Stimulated activated CD8-positive, alpha-beta memory T cell treated with anti-CD3 and anti-CD28 coated beads, Interleukin-15, amount 100 ng/mL, for 1 hour (primary cell): ENCODE data around the gene XXYLT1.

ENCODE experiments used
- DNase-seq: peaks from one replicate; pipeline ENCODE4 v3.0.0-alpha.2; 2020; ENCODE audit warnings: low read depth

Gene XXYLT1

DNA sequence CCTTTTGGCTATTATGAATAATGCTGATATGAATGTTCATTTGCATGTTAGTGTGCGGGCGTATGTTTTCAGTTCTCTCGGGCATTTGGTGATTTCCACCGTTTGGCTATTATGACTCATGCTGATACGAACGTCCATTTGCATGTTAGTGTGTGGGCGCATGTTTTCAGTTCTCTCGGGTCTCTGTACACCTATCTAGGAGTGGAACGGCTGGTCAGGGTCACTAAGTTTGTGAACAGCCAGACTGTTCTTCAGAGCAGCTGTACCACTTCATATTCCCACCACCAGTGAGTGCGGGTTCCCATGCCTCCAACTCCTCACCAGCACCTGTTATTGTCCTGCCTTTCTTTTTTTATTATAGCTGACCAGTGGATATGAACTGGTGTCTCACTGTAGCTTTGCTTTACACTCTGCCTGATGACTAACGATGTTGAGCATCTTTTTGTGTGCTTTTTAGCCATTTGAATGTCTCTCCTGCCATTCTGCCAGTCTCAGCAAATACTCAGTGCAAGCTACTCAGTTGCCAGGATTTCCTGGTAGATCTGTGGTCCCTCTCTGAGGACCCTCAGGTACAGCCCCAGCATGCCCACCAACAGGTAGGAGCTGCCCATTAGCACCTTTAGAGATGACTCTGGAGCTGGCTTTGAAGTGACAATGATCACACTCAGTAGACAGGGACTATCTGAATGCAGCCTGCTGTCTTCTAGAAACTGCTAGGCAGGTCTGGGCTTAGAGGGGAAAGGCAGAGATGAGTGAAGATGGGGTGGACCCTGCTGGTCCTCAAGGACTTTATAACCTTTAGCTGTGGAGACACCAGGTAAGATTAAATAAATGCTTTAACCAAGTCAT lies 141.1 kb downstream of the XXYLT1 start:
- no peak for DNase-seq

- DNase-seq, result no peak
Measured at GRCh38 chr3:195129072-195129643, 141.8 kb downstream of the XXYLT1 start.

GRCh38 chr3:195128255-195129071 lies 142.5 kb downstream of the XXYLT1 start:
- DNase-seq, result no peak

GRCh38 chr3:195126056-195126605 lies 144.8 kb downstream of the XXYLT1 start:
- DNase-seq, result no peak

GRCh38 chr3:195125646-195126045 lies 145.3 kb downstream of the XXYLT1 start:
- DNase-seq, result no peak

GRCh38 chr3:195124378-195124992 lies 146.5 kb downstream of the XXYLT1 start:
- no peak for DNase-seq

DNA sequence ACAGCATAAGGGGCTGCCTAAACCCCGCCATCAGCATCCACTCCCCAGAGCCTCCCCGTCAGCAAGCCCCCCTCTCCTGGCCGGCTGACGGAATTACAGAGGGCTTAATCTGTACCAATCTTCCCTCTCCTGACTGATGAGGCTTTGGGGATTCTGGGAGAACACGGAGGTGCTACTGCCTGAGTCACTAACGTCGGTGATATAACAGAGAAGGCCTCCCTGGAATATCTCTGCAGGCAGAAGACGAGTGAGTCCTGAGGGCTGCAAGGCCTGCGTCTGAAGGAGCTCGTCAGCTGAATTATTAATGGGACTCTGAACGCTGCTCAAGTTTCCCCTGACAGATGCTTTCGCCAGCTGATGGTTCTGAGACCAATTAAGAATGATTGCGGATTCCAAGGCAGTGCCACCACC lies 147.7 kb downstream of the XXYLT1 start:
- no peak for DNase-seq

- no peak for DNase-seq
Measured at GRCh38 chr3:195122261-195122660, 148.7 kb downstream of the XXYLT1 start.

DNA sequence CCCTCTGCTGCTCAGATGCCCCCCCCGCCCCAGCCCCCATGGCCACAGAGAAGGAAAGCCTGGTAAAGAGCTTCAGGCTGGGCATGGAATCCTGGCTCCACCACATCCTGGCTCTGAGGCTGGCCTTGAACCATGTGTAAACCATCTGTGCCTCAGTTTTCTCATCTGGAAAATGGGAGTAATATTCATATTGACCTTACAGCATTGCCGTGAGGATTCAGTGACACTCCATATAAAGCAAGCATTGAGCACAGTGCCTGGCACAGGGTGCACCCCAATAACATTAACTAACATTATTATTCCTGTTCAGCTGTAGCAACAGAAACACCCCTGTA lies 150.7 kb downstream of the XXYLT1 start:
- no peak for DNase-seq

GRCh38 chr3:195119461-195120266 lies 151.3 kb downstream of the XXYLT1 start:
- no peak for DNase-seq

- DNase-seq, result no peak
Measured at GRCh38 chr3:195118671-195119070, 152.3 kb downstream of the XXYLT1 start.

DNA sequence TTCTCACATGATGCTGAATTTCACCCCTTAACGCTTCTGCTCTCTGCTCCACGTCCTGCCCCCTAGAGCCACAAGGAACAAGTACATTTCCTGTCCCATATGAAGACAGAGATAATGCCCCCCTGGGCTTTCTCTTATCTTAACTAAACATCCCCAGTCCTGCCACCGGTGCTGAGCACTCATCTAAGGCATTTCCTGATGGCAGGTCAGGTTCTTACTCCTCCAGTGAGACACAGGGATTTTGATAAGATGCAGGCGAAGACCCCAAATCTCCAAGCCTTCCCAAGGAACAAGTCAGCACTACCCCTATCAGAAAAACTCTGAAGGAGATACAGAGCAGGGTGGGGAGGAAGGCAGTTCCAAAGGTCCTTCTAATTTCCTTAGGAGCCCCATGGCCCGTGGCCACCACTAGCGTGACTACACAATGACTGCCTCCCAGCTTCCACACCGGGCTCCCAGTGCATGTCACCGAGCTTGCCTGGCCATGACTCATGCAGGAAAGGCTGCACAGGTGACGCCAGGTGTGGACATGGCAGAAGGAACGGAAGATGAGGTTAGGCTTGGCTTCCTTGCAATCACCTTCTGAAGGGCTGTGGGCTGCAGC lies 152.9 kb downstream of the XXYLT1 start:
- DNase-seq, result no peak

- no peak for DNase-seq
Measured at GRCh38 chr3:195116407-195117185, 154.4 kb downstream of the XXYLT1 start.

- no peak for DNase-seq
Measured at GRCh38 chr3:195115600-195116406, 155.2 kb downstream of the XXYLT1 start.

- no peak for DNase-seq
Measured at GRCh38 chr3:195114786-195115599, 156.0 kb downstream of the XXYLT1 start.

DNA sequence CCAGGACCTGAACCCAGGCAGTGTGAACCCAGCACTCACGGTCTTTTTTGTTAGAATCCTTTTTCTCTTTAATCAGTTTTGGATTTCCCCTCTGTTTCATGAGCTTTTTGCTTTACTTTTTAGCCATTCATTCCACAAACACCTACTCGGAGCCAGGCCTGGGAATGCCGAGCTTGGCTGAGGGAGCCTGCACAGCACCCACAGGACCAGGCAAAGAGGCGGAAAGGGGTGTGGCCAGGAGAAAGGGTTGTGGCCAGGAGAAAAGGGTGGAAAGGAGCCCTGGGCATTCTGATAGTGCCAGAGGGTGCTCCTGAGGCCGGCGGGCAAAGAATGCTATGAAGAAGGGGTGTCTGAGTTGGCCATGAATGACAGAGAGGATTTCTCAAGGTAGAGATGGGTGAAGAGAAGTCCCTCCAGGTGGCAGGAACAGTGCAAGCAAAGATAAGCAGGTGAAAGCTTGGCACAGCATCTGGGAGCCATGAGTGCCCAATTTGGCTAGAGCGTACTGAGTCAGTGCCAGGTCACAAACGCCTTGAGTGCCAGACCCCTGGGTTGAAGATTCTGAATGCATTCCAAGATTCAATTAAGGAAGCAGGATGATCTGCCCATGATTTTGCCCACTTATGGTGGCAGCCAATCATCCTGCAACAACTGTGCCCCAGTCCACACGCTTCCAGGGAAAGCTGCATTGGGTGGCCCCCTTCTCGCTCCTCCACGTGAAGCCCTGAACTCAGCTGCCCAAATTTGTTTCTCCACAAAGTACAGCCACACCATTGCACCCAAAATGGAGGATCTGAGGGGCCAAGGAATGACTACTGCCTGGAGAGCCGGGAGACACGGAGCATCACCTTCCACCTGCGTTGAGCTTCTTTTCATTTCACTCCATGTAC lies 157.2 kb downstream of the XXYLT1 start:
- DNase-seq, result no peak

- DNase-seq, result no peak
Measured at GRCh38 chr3:195113048-195113447, 157.9 kb downstream of the XXYLT1 start.
